Hematopoietic multipotent progenitor cell treated with erythropoietin and hydrocortisone succinate and interleukin-3 and kit ligand, for 6 days (in vitro differentiated cells): ENCODE results near the gene RPL14.
"Not testable (repeated sequence)": the region's sequence is repeated elsewhere in the genome, so short reads cannot be mapped to it uniquely, and the experiment has no call there.

Source experiments
- DNase-seq: peaks from one replicate; pipeline ENCODE4 v3.0.0-alpha.2; 2015

RPL14 gene

GRCh38 chr3:40456940-40457823, at the start of gene RPL14:
Gene RPL14 (plus strand): TSS chr3:40457339. CDS start chr3:40457472, 133 bp downstream.
- DNase-seq: peak; percentile 99

GRCh38 chr3:40407611-40408010, 49.5 kb upstream of the RPL14 start:
- no peak for DNase-seq

- no peak for DNase-seq
Observed at GRCh38 chr3:40414270-40414669, 42.9 kb upstream of the RPL14 start.

- peak; percentile 13 for DNase-seq
Observed at GRCh38 chr3:40417845-40418543, 39.1 kb upstream of the RPL14 start.

- DNase-seq: no peak
Observed at GRCh38 chr3:40422861-40423260, 34.3 kb upstream of the RPL14 start.

GRCh38 chr3:40427045-40427669, 30.0 kb upstream of the RPL14 start:
- DNase-seq: no peak

- no peak for DNase-seq
Observed at GRCh38 chr3:40432793-40433192, 24.3 kb upstream of the RPL14 start.

- no peak for DNase-seq
Observed at GRCh38 chr3:40437889-40438288, 19.2 kb upstream of the RPL14 start.

- DNase-seq: no peak
Observed at GRCh38 chr3:40445062-40445461, 12.1 kb upstream of the RPL14 start.

- no peak for DNase-seq
Observed at GRCh38 chr3:40445880-40446279, 11.3 kb upstream of the RPL14 start.

- no peak for DNase-seq
Observed at GRCh38 chr3:40450438-40450837, 6.7 kb upstream of the RPL14 start.

GRCh38 chr3:40451551-40451950, 5.6 kb upstream of the RPL14 start:
- no peak for DNase-seq

- no peak for DNase-seq
Observed at GRCh38 chr3:40452057-40452456, 5.1 kb upstream of the RPL14 start.

- DNase-seq: no peak
Observed at GRCh38 chr3:40452562-40452875, 4.6 kb upstream of the RPL14 start.

- DNase-seq: peak; percentile 100
Observed at GRCh38 chr3:40452876-40453730, 4.0 kb upstream of the RPL14 start.

- no peak for DNase-seq
Observed at GRCh38 chr3:40453933-40454332, 3.2 kb upstream of the RPL14 start.

GRCh38 chr3:40455328-40455727, 1.8 kb upstream of the RPL14 start:
- no peak for DNase-seq

GRCh38 chr3:40456279-40456939, 730 bp upstream of the RPL14 start:
- DNase-seq: no peak

GRCh38 chr3:40458473-40458872, 1.3 kb downstream of the RPL14 start:
- no peak for DNase-seq

GRCh38 chr3:40460481-40460880, 3.3 kb downstream of the RPL14 start:
- not testable (repeated sequence) for DNase-seq

GRCh38 chr3:40461161-40461560, 4.0 kb downstream of the RPL14 start:
- peak; percentile 54 for DNase-seq

GRCh38 chr3:40462838-40463237, 5.7 kb downstream of the RPL14 start:
- DNase-seq: not testable (repeated sequence)
